Measurements from ENCODE around the gene NOP53.
"Not testable (repeated sequence)": the region's sequence is repeated elsewhere in the genome, so short reads cannot be mapped to it uniquely, and the experiment has no call there.

Gene NOP53

GRCh38 chr19:47719047-47719859, 26.1 kb upstream of the NOP53 start:
- Histone ChIP-seq H3K4me1 (ENCODE audit: control insufficient read depth, insufficient read depth, low read length) (peaks cover 81% of the 10 kb centered on the region), H3K4me3 (ENCODE audit: low read length in 2 of 2) (peak overlapping the region; percentile 60 to 63), H3K27me3 (ENCODE audit: control insufficient read depth in 1 of 2, insufficient read depth in 2 of 2, low read length in 2 of 2) (no peaks in the 10 kb centered on the region), H3K9me3 (ENCODE audit: control insufficient read depth in 2 of 2, low read length in 2 of 2) (no peaks in the 10 kb centered on the region), H3K27ac (ENCODE audit: low read length) (peak overlapping the region; percentile 93), H3K36me3 (ENCODE audit: control insufficient read depth in 2 of 2, insufficient read depth in 2 of 2, low read length in 2 of 2) (peaks cover 8 to 19% of the 10 kb centered on the region in 2 donors), H3K9ac (ENCODE audit: low read length in 2 of 2) (peak overlapping the region; percentile 36 to 68)

- Histone ChIP-seq H3K27me3 (ENCODE audit: control insufficient read depth in 1 of 2, insufficient read depth in 2 of 2, low read length in 2 of 2) (no peaks in the 10 kb centered on the region), H3K9me3 (ENCODE audit: control insufficient read depth in 2 of 2, low read length in 2 of 2) (no peaks in the 10 kb centered on the region), H3K27ac (ENCODE audit: low read length) (peak overlapping the region; percentile 93), H3K4me3 (ENCODE audit: low read length in 2 of 2) (peak overlapping the region in 1 of 2 donors; percentile 35), H3K9ac (ENCODE audit: low read length in 2 of 2) (peak overlapping the region; percentile 13 to 25), H3K36me3 (ENCODE audit: control insufficient read depth in 2 of 2, insufficient read depth in 2 of 2, low read length in 2 of 2) (peaks cover 13 to 22% of the 10 kb centered on the region in 2 donors), H3K4me1 (ENCODE audit: control insufficient read depth, insufficient read depth, low read length) (peaks cover 79% of the 10 kb centered on the region)
Observed at GRCh38 chr19:47720669-47721422, 24.5 kb upstream of the NOP53 start.

GRCh38 chr19:47723581-47723940, 21.8 kb upstream of the NOP53 start:
- Histone ChIP-seq H3K9ac (ENCODE audit: low read length in 2 of 2) (peak overlapping the region in 1 of 2 donors; percentile 60), H3K27ac (ENCODE audit: low read length) (peak overlapping the region; percentile 67), H3K4me3 (ENCODE audit: low read length in 2 of 2) (peak overlapping the region in 1 of 2 donors; percentile 63), H3K9me3 (ENCODE audit: control insufficient read depth in 2 of 2, low read length in 2 of 2) (no peaks in the 10 kb centered on the region), H3K4me1 (ENCODE audit: control insufficient read depth, insufficient read depth, low read length) (peaks cover 62% of the 10 kb centered on the region), H3K27me3 (ENCODE audit: control insufficient read depth in 1 of 2, insufficient read depth in 2 of 2, low read length in 2 of 2) (no peaks in the 10 kb centered on the region), H3K36me3 (ENCODE audit: control insufficient read depth in 2 of 2, insufficient read depth in 2 of 2, low read length in 2 of 2) (peaks cover 19 to 21% of the 10 kb centered on the region in 2 donors)

DNA sequence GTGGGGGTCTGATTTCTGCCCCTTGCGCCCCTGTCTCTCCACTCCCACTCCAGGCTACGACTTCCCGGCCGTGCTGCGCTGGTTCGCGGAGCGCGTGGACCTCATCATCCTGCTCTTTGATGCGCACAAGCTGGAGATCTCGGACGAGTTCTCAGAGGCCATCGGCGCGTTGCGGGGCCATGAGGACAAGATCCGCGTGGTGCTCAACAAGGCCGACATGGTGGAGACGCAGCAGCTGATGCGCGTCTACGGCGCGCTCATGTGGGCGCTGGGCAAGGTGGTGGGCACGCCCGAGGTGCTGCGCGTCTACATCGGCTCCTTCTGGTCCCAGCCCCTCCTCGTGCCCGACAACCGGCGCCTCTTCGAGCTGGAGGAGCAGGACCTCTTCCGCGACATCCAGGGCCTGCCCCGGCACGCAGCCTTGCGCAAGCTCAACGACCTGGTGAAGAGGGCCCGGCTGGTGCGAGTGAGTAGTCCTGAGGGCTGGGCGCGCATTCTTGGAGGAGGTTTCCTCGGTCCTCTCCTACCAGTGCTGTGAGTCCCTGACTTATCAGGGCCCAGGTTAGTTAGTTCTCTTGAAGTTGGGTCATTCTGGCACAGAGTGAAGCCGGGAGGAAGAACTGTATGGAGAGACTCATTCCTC, 19.5 kb upstream of the NOP53 start:
- Histone ChIP-seq H3K9me3 (ENCODE audit: control insufficient read depth in 2 of 2, low read length in 2 of 2) (no peaks in the 10 kb centered on the region), H3K9ac (ENCODE audit: low read length in 2 of 2) (peak overlapping the region in 1 of 2 donors; percentile 27), H3K4me3 (ENCODE audit: low read length in 2 of 2) (no peak overlapping the region), H3K27ac (ENCODE audit: low read length) (peak overlapping the region; percentile 58), H3K4me1 (ENCODE audit: control insufficient read depth, insufficient read depth, low read length) (peaks cover 57% of the 10 kb centered on the region), H3K27me3 (ENCODE audit: control insufficient read depth in 1 of 2, insufficient read depth in 2 of 2, low read length in 2 of 2) (no peaks in the 10 kb centered on the region), H3K36me3 (ENCODE audit: control insufficient read depth in 2 of 2, insufficient read depth in 2 of 2, low read length in 2 of 2) (peaks cover 32 to 33% of the 10 kb centered on the region in 2 donors)

GRCh38 chr19:47726467-47726866, 18.9 kb upstream of the NOP53 start:
- no peak overlapping the region for H3K4me3 ChIP-seq (ENCODE audit: low read length in 2 of 2)
- H3K27ac ChIP-seq (ENCODE audit: low read length), result peak overlapping the region; percentile 58
- no peaks in the 10 kb centered on the region for H3K9me3 ChIP-seq (ENCODE audit: control insufficient read depth in 2 of 2, low read length in 2 of 2)
- H3K4me1 ChIP-seq (ENCODE audit: control insufficient read depth, insufficient read depth, low read length), result peaks cover 52% of the 10 kb centered on the region
- peaks cover 32 to 33% of the 10 kb centered on the region in 2 donors for H3K36me3 ChIP-seq (ENCODE audit: control insufficient read depth in 2 of 2, insufficient read depth in 2 of 2, low read length in 2 of 2)
- peak overlapping the region in 1 of 2 donors; percentile 27 for H3K9ac ChIP-seq (ENCODE audit: low read length in 2 of 2)
- H3K27me3 ChIP-seq (ENCODE audit: control insufficient read depth in 1 of 2, insufficient read depth in 2 of 2, low read length in 2 of 2), result no peaks in the 10 kb centered on the region

- not testable (repeated sequence) for H3K4me3 ChIP-seq (ENCODE audit: low read length in 2 of 2); H3K9me3 ChIP-seq (ENCODE audit: control insufficient read depth in 2 of 2, low read length in 2 of 2); H3K9ac ChIP-seq (ENCODE audit: low read length in 2 of 2); H3K27me3 ChIP-seq (ENCODE audit: control insufficient read depth in 1 of 2, insufficient read depth in 2 of 2, low read length in 2 of 2)
- H3K27ac ChIP-seq (ENCODE audit: low read length), result peak overlapping the region; percentile 85
- H3K36me3 ChIP-seq (ENCODE audit: control insufficient read depth in 2 of 2, insufficient read depth in 2 of 2, low read length in 2 of 2), result peaks cover 32 to 33% of the 10 kb centered on the region in 2 donors
- H3K4me1 ChIP-seq (ENCODE audit: control insufficient read depth, insufficient read depth, low read length), result peaks cover 39% of the 10 kb centered on the region
Observed at GRCh38 chr19:47728295-47728694, 17.1 kb upstream of the NOP53 start.

GRCh38 chr19:47729468-47729798, 15.9 kb upstream of the NOP53 start:
- Histone ChIP-seq H3K9ac (ENCODE audit: low read length in 2 of 2) (peak overlapping the region; percentile 21 to 53), H3K4me1 (ENCODE audit: control insufficient read depth, insufficient read depth, low read length) (peaks cover 30% of the 10 kb centered on the region), H3K9me3 (ENCODE audit: control insufficient read depth in 2 of 2, low read length in 2 of 2) (no peaks in the 10 kb centered on the region), H3K27ac (ENCODE audit: low read length) (peak overlapping the region; percentile 85), H3K27me3 (ENCODE audit: control insufficient read depth in 1 of 2, insufficient read depth in 2 of 2, low read length in 2 of 2) (no peaks in the 10 kb centered on the region), H3K36me3 (ENCODE audit: control insufficient read depth in 2 of 2, insufficient read depth in 2 of 2, low read length in 2 of 2) (peaks cover 30 to 34% of the 10 kb centered on the region in 2 donors), H3K4me3 (ENCODE audit: low read length in 2 of 2) (peak overlapping the region; percentile 35 to 40)

DNA sequence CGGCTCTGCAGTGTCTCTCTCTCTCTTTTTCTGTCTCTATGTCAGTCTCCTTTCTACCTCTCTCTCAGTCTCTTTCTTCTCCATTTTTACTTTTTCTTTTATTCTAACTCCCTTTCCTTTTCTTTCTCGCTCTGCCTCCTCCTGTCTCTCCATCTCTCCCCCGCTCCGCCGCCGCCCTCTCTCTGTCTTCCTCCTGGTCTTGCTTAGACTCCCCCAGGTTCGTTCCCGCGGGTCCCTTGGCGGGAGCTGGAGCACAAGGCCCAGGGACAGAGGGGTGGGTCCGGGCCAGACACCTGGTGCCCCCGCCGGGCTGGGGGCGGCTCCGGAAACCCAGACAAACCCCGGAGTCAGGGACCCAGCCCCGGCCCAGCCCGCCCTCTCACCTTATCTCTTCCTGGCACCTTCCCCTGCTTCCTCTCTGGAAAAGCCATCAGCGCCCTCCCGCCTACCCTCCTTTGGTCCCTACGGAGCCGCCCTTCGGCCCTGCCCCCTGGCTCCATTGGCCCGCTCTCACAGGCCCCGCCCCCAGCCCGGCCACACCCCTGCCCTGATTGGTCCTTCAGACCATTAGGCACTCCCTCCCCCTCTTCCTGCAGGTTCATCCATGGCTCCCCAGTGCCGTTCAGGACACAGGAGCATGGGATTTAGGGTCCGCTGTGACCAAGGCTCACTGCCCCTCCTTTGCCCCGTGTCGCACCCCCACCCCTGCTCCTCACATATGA, 15.4 kb upstream of the NOP53 start:
- peak overlapping the region in 1 of 2 donors; percentile 40 for H3K4me3 ChIP-seq (ENCODE audit: low read length in 2 of 2)
- no peaks in the 10 kb centered on the region for H3K9me3 ChIP-seq (ENCODE audit: control insufficient read depth in 2 of 2, low read length in 2 of 2)
- peak overlapping the region; percentile 85 for H3K27ac ChIP-seq (ENCODE audit: low read length)
- H3K36me3 ChIP-seq (ENCODE audit: control insufficient read depth in 2 of 2, insufficient read depth in 2 of 2, low read length in 2 of 2), result peaks cover 30 to 32% of the 10 kb centered on the region in 2 donors
- H3K27me3 ChIP-seq (ENCODE audit: control insufficient read depth in 1 of 2, insufficient read depth in 2 of 2, low read length in 2 of 2), result no peaks in the 10 kb centered on the region
- H3K4me1 ChIP-seq (ENCODE audit: control insufficient read depth, insufficient read depth, low read length), result peaks cover 29% of the 10 kb centered on the region
- no peak overlapping the region for H3K9ac ChIP-seq (ENCODE audit: low read length in 2 of 2)

DNA sequence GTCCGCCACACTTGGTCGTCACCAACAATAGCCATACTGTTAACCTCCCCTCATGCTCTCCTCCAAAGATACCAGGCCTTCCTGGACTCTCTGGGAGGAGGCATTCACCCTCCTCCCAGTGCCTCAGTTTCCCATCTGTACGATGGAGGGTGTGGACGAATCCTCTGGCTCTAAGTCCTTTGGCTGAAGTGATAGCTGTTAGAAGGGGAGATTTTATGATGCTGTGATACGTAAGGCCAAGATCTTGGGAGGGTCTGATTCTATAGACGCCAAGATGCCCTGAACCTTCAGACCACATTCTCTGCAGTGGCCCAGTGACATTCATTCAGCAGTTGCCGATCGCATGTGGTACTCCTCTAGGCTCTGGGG, 14.8 kb upstream of the NOP53 start:
- peaks cover 34 to 36% of the 10 kb centered on the region in 2 donors for H3K36me3 ChIP-seq (ENCODE audit: control insufficient read depth in 2 of 2, insufficient read depth in 2 of 2, low read length in 2 of 2)
- no peak overlapping the region for H3K9ac ChIP-seq (ENCODE audit: low read length in 2 of 2)
- no peak overlapping the region for H3K4me3 ChIP-seq (ENCODE audit: low read length in 2 of 2)
- peaks cover 27% of the 10 kb centered on the region for H3K4me1 ChIP-seq (ENCODE audit: control insufficient read depth, insufficient read depth, low read length)
- no peaks in the 10 kb centered on the region for H3K27me3 ChIP-seq (ENCODE audit: control insufficient read depth in 1 of 2, insufficient read depth in 2 of 2, low read length in 2 of 2)
- peak overlapping the region; percentile 85 for H3K27ac ChIP-seq (ENCODE audit: low read length)
- no peaks in the 10 kb centered on the region for H3K9me3 ChIP-seq (ENCODE audit: control insufficient read depth in 2 of 2, low read length in 2 of 2)

DNA sequence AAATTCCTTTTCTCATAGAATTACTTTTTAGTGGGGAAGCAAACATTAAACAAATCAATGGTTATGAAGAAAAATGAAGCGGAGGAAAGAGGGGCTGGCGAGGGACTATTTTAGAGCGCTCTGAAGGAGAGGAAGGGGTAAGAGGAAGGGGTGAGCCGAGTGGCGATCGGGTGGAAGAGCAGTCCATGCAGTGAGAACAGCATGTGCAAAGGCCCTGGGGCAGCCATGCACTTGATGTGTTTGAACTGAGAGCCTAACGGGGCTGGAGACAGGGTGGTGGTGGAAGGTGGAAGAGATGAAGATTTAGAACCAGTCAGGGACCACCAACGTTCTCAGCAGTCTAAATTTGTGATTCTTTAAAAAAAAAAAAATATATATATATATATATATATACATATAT, 14.4 kb upstream of the NOP53 start:
- no peak overlapping the region for H3K9ac ChIP-seq (ENCODE audit: low read length in 2 of 2)
- H3K4me1 ChIP-seq (ENCODE audit: control insufficient read depth, insufficient read depth, low read length), result peaks cover 24% of the 10 kb centered on the region
- H3K27ac ChIP-seq (ENCODE audit: low read length), result peak overlapping the region; percentile 85
- peaks cover 30 to 33% of the 10 kb centered on the region in 2 donors for H3K36me3 ChIP-seq (ENCODE audit: control insufficient read depth in 2 of 2, insufficient read depth in 2 of 2, low read length in 2 of 2)
- no peaks in the 10 kb centered on the region for H3K27me3 ChIP-seq (ENCODE audit: control insufficient read depth in 1 of 2, insufficient read depth in 2 of 2, low read length in 2 of 2)
- H3K9me3 ChIP-seq (ENCODE audit: control insufficient read depth in 2 of 2, low read length in 2 of 2), result no peaks in the 10 kb centered on the region
- H3K4me3 ChIP-seq (ENCODE audit: low read length in 2 of 2), result no peak overlapping the region

Measured in stomach smooth muscle (tissue), 2 donors.